Activated CD4-positive, alpha-beta T cell treated with anti-CD3 and anti-CD28 coated beads, Interleukin-2, amount 50 U/mL, for 4 hours (primary cell): ENCODE data around the gene RASSF7.
"Not testable (repeated sequence)": the region's sequence is repeated elsewhere in the genome, so short reads cannot be mapped to it uniquely, and the experiment has no call there.

Experiments
- DNase-seq, 2 experiments: peaks; one replicate each; pipeline ENCODE4 v3.0.0-alpha.2; 2020

Gene RASSF7

DNA sequence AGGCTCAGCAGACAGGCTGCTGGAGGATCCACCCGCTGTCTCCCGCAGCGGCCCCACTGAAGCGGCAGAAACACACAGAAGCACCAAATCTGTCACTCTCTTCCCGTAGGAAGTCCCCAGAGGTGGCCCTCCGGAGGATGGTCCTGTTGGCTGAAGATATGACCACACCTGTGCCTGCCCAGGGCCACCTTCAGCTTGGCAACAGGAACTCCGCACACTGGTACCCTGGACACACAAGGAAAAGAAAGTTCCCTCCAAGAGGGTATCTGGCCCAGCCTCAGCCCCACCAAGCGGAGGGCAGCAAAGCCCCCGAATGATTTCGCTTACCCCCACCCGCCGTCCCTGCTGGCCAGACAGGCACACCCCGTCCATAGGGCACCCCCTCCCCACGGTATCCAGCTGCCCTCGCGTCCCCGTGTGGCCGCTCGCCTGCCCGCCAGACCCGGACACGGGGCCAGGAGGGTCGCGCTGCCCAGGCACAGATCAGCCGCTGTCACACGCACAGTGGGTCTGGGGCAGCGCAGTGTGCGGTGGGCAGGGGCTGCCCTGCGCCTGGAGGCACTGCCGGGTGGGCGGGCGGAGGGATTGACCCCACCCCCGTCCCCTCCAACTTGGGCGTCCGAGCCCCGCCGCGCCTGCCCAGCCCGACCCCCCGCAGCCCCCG is 7.0 kb downstream of the RASSF7 start:
- no peak for DNase-seq

DNA sequence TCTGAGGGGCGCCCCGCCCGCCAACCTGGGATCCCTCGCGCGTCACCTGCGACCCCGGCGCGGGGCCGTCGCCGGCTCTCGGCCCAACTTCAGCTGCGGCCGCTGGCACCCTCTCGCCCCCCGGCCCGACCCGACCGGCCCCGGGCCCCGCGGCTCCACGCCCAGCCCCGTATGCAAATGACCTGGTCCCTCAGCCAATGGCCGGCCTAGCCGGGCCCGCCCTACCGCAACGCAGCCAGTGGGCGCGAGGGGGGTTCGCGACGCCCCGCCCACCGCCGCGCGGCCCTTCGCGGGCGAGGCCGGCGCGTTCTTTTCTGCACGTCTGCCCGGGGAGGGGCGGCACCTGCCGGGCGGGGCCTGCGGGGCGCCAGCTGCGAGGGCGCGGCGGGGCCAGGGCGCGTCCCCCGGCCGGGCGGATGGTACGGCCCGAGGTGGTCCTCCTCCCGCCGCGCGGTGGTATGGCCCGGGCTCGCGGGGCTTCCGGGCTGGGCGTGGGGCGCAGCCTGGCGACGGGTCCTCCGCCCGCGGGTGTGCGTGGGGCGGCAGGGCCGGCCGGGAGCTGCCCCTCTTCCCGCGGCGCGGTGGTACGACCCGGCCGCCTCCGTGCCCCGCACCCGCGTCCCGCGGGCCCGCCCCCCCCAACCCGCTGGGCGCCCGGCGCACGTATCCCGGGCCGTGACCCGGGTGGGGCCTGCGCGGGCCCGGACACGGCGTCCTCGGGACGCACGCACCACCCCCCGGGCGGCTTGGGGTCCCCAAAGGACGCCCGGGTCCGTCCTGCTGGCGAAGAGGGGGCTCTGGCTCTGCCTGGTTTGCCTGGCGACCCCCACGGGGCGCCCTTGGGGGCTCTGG is 7.8 kb downstream of the RASSF7 start:
- DNase-seq = peak; percentile 78 to 79

DNA sequence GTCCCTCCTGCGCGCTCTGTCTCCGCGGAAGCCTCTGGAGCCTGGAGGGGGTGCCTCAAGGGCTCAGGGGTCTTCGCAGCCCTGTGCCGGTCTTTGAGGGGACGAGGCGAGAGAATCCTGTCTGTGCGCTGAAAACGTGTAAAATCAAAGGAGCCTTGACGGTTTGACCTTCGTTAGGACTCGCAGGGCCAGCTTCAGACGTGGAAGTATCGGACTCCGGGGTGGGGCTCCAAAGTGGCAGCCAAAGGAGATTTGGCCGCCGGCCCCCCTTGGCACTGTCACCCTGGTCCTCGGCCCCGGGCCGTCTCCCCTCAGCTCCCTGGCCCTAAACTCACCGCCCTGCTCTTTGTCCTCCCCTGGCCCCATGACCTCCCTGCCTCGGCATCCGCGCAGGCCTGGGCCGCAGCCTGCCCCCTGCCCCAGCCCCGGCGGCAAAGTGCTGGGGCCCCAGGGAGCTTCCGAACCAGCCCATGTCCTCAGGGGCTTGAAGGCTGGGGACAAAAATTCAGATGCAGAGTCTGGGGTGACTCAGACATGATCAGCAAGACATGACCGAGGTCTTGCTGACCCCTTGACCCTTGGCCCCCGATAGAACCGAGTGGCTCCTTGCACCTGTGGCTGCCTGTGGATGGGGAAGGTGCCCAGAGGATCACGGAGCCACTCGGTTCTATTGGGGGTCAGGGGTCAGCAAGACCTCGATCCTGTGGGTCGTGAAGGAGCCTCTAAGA is 8.6 kb downstream of the RASSF7 start:
- no peak for DNase-seq

DNA sequence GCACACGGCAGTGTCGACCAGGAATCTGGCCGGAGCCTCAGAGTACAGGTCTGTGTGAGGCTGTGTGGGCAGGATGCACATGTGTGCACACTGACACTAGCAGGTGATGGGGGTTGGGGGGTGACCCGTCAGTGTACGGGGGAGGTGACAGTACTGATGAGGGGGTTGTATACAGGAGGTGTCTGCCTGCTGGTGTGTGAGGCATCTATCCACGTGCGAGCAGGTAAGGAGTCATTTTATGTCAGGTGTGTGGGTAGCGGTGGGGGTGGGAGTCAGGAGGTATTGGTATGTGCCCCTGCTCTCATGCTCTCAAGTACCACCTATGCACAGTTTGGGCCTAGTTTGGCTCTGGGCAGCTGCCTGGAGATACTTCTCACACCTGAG is 11.0 kb downstream of the RASSF7 start:
- no peak for DNase-seq

DNA sequence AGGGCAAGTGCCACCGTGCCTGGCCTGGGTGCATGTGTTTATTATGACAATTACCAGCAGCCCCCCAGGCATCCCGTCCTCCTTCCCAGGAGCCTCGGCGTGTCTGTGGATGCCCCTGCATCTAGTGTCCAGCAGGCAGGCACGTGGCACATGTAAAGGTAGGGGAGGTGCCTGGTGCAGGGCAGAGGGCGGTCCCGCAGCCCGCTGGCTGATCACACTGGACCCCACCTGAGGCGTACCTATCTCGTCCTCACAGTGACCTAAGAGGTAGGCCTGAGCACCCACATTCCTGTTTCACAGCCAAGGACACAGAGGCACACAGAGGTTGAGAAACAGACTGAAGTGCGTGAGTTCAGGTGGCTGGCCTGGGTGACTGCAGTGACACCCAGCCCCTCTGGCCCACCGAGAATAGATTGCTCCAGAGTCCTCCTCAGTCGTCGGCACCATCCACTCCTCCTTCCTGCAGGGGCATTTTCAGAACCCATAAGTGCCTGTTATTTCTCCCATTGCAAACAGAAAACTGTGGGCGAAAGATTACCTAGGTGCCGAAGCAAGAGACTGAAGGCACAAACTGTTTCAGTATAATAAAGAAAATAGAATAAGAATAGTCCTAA is 12.5 kb downstream of the RASSF7 start:
- no peak for DNase-seq

DNA sequence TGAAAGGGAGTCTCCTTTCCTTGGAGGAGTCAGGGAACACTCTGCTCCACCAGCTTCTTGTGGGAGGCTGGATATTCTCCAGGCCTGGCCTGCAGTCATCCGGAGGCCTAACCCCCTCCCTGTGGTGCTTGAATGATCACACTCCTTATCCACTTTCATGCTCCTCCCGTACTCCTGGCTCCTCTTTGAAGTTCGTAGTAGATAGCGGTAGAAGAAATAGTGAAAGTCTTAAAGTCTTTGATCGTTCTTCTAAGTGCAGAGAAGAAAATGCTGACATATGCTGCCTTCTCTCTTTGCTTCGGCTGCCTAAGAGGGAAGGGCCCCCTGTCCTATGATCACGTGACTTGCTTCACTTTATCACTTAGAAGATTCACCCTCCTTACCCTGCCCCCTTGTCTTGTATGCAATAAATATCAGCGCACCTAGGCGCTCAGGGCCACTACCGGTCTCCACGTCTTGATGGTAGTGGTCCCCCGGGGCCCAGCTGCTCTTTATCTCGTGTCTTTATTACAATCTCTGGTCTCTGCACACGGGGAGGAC is 13.3 kb downstream of the RASSF7 start:
- DNase-seq = not testable (repeated sequence)

DNA sequence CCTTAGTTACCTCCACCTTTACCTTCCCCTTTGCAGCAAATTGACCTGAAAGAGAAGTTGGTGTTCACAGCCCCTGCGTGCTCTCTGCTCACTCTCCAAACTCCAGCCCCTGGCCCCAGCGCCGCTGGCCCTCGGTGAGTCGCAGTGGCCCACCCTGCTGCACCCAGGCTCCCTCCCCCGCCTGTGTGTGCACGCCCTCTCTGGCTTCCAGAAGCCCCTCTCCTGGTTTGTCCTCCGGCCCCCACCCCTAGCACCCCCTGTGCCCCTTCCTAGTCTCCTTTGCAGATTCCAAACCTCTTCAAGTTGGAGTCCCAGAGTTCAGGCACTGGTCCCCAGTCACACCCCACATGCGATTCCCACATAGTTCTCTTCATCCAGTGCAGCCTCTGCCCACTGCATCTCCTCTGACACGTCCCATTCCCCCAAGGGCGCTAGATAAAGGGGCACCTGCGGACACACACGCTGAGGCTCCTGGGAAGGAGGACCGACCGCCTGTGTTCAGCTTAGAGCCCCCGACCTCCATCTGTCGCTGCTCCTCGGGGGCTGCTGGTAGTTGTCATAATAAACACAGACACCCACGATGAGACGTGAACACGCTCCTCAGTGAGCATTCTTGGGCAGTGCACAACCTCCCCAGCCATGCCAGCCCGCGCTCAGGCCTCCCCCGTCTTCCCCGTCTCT is 14.0 kb downstream of the RASSF7 start:
- no peak for DNase-seq

DNA sequence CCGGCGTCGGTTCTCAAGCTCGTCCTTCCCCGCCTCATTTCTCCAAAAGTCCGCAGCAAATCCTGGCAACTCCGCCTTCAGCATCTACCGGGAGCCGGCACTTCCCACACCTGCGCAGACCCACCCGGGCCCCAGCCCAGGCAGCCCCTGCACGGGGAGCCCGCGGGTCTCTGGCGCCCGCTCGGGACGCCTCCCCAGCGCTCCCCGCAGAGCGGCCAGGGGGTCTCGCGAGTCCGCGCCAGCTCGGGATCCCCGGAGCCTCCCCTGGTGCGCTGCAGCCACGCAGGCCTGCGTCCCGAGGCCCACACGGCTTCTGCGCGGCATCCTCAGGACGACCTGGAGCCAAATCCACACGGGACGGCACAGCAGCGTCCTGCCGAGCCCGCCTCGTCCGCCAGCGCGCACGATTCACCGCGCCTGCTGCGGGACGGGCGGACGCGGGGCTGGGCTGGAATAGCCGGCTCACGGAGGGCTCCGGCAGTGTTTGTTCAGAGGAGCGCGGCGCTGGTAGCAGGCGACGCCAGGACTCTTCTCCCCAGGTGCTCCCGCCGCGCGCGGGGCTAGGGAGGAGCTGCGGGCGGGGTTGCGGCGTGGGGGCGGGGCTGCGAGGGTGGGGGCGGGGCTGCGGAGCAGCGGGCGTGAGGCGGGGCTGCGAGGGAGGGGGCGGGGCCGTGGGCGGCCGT is 14.7 kb downstream of the RASSF7 start:
- no peak for DNase-seq

DNA sequence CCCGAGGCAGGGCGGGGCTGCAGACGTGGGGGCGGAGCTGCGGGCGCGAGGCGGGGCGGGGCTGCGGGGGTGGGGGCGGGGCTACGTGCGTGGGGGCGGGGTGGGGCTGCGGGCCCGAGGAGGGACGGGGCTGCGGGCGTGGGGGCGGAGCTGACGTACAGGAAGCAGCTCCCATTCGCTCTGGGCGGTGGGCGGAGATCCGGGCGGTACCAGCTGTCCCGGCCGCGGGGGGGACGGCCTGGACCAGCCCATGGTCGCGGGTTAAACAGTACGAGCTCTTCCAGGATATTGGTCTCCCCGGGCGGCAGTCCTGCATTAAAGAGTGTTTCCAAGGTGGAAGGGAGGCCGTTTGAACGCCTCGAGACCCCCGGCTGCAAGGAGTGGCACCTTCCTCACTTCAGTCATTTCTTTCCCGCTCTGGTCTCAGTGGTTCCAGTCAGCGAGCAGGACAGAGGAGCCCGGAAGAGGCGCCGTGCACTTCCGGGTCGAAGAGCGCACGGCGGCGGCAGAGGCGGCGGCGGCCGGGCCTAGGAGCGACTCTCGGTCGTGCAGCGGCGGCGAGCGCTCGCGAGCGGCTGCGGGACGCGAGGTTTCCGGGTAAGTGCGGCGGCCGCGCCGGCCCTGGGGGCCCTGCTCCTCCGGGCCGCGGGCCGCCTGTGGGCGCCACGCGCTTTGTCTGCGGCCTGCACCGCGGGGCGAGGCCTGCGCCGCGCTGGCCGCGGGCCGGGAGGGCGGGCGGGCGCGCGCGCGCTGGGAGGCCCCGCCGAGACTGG is 15.4 kb downstream of the RASSF7 start, which contains the start of gene PHRF1:
TSS of gene PHRF1 (plus strand) at position 475 of the 773 bp plus-strand sequence. CDS start 5,043 bp downstream, outside the sequence.
- peak; percentile 94 to 95 for DNase-seq

DNA sequence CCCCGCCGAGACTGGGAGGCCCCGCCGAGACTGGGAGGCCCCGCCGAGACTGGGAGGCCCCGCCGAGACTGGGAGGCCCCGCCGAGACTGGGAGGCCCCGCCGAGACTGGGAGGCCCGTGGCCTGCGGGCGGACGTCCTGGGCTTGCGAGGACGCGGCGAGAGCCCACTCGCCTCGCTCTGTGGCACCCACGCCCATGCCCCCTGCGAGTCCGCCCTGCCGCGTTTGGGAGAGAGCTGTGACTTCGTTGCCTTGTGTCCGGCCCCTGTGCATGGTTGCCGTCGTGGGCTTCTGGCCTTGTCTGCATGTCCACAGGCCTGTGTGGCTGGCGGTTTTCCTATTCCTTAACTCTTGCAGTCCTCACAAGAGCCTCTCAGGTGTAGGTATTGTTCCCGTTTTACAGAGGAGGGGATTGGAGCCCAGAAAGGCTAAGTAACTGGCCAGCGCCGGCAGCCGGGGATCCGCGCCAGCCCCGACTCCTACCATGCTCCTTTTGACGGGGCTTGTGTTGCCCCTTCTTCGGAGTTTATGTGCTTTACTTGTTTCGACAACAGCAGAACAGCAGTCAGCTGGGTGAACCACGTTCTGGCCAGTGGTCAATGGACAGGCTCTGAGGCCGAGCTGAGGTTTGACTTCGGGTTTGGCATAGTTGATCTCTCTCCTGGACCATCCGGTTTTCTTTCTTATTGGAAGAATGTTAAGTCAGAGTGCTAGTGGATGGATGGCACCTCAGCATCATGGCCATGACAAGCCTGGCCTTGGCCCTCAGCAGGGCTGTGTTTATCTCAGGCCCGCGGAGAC is 16.2 kb downstream of the RASSF7 start:
- DNase-seq = no peak

DNA sequence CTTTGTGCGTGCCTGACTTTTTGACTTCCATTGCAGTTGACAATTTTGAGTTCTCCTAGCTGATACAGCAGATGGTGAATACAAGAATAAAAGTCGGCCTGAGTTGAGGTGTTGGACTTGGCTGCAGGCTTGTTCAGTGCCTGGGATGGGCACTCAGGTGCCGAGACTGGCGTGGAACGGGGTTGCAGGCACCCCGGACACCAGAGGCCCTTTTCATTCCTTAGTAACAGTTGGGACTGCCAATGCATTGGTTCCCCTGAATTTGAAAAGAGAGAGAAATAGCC is 16.8 kb downstream of the RASSF7 start:
- no peak for DNase-seq

DNA sequence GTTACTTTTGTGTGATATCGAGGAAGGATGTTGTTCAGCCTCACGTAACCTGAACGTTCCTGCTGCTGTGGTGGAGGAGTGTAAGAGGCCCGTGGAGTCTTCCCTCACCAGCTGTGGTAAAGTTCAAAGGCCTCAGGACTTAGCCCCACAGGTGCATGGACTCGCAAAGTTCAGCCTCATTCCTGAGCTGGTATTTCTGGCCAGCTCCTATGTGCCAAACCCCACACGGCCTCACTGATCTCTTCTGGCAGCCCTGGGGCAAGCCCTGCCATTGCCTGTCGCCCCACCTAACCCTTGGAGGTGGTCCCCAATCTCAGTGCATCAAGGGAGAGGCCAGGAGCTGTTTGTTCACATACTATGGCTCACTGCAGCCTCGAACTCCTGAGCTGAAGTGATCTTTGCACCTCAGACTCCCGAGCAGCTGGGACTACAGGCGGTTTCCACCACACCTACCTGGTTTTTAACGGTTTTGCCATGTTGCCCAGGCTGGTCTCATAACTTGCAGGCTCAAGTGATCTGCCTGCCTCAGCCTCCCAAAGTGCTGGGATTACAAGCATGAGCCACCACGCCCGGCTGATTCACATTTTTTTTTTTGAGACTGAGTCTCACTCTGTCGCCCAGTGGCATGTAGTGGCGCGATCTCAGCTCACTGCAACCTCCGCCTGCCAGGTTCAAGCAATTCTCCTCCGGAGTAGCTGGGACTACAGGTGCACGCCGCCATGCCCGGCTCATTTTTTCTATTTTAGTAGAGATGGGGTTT is 17.7 kb downstream of the RASSF7 start:
- no peak for DNase-seq

DNA sequence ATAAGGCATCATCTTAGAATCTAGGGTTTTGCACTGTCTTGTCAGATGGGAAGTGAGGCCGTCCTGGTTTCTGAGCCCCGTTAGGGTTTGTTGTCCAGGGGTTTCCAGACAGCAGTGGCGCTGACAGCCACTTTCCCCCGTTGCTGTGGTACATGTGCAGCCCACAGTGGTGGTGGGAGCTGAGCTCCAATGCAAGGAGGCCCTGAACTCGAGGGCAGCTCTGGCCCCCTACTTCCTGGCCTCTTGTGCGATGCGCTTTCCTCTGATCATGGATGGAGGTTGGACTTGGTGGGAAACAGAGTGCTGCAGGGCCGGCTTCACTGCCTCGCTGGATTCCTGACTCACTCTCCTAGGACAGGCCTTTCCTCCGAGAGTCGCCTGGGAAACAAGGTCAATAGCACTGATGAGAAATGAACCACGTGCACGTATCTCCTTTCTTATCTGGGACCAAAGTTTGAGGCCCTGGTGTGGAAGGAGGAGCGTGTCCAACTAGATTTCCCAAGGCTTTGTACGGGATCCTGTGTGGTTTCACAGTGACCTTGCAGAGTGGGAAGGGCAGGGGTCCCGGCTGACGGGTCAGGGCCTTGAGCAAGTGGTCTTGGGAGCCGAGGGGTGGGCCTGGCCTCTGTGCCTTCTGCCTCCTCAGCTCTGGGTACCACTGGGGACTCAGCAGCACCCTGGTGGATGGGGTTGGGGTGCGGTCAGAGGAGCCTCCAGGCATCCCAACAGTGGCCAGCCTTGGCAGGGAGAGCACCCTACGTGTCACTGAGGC is 19.2 kb downstream of the RASSF7 start:
- DNase-seq = no peak

DNA sequence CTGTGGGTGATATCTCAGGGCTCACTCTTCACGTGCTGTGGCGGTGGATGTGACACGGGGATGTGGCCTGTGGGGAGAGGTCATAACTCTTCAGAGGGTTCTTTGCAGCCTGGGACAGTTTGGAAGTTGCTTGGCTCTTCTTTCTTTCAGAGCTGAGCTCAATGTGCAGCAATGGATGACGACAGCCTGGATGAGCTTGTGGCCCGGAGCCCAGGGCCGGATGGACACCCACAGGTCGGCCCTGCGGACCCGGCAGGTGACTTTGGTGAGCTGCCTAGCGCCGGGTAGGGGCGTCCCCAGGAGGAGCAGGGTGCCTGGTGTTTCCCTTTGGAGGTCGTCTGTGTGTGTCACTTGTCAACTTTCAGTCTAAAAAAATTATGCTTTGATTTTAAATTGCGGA is 20.6 kb downstream of the RASSF7 start:
- no peak for DNase-seq

DNA sequence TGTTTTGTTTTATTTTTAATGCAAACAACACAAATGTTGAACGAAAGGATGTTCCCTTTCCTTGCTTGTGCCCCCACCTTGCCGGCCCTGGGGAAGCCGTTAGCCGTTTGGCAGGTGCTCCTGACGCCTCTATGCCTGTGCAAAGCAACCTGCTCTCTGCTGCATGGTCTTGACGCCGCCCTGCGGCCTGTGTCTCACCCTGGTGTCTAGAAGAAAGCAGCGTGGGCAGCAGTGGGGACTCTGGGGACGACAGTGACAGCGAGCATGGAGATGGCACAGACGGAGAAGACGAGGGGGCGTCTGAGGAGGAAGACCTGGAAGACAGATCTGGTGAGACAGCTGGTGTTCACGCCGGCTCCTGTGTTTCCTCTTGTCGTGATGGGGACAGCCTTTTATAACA is 21.0 kb downstream of the RASSF7 start:
- DNase-seq = no peak

DNA sequence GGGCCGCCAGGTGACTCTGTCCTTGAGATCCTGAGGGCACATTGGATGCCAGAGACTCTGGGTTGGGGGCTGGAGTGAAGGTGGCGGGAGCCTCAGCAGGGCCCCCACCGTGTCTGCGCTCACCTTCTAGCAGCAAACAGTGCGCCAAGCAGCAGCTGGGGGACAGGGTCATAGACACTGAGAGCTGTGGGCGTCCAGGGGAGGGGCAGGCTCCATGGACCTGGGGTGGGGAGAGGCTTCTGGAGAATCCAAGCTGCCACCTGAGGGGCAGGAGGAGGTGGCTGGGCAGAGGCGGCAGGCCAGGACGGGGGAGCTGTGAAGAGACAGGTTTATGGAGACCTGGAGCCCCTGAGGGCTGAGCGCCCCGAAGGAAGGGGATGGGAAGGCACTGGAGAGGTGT is 23.5 kb downstream of the RASSF7 start:
- no peak for DNase-seq

DNA sequence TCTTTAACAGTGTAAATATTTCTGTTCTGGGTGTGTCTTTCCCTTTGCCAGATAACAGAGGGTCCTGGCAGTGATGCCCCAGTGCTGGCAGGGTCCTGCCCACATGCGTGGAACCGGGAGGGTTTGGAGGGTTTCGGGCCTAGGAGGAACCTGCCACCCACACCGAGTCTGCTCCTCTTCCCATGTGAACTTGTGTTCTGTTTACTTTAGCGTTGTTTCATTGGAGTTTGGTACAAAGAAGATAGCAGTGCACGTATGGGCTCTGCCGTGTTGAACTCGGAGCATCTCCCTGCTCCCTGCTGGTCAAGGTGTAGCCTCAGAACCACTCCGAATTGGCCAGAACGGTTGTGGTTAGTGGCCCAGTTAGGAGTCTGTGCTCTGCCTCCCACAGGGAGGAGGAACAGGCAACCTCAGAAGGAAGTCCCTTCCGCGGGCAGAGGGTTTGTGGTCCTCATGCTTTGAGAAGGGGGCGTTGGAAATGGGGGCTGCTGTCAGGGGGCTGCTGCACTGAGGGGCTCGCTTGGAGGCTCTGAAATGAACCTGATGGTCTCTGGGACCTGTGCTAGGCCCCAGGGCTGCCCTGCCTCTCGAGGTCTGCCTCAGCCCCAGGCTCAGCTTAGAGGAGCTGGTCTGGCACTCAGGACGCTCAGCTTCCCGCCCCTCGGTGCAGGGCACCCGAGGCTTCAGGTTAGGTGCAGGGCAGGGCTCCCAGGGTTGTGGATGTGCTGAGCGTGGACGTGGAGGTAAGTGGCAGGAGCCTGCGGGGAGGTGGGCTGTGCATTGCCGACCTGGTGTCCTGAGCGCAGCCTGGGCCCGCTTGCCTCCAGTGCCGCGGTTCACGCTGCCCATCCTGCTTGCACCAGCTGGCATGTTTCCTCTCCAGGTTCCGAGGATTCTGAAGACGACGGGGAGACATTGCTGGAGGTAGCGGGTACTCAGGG is 25.9 kb downstream of the RASSF7 start:
- DNase-seq = no peak

DNA sequence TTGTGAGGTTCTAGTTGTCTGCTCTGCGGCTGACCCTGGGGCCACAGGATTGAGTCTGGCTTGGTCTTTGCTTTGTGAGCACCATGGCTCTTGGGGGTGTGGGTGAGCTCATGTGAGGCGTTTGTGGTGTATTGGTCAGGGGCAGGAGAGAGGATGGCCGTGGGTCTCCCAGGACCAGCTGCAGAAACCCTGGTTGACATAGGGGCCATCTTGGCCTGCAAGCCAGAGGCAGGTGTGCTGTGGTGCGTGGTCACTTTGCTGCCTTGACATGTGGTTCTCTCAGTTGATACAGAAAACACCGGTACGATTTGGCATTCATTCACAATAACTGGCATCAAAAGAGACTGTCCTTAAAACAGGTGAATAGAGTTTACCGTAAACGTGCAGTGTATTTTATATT is 26.8 kb downstream of the RASSF7 start:
- no peak for DNase-seq
